22Rv1 (cell line): ENCODE measurements around the gene ISM1.

Experiments
- ZFX ChIP-seq: fragments of 450-650 bp; IDR thresholded peaks from 2 replicates; pipeline ENCODE4 v1.6.1; 2017; ENCODE audit warnings: antibody characterized with exemption, borderline replicate concordance
- TF ChIP-seq, protein P1 (sequence below): fragments of 450-650 bp; IDR thresholded peaks from 2 replicates; pipeline ENCODE4 v1.5.1; 2017; ENCODE audit warnings: mild to moderate bottlenecking

DNA sequence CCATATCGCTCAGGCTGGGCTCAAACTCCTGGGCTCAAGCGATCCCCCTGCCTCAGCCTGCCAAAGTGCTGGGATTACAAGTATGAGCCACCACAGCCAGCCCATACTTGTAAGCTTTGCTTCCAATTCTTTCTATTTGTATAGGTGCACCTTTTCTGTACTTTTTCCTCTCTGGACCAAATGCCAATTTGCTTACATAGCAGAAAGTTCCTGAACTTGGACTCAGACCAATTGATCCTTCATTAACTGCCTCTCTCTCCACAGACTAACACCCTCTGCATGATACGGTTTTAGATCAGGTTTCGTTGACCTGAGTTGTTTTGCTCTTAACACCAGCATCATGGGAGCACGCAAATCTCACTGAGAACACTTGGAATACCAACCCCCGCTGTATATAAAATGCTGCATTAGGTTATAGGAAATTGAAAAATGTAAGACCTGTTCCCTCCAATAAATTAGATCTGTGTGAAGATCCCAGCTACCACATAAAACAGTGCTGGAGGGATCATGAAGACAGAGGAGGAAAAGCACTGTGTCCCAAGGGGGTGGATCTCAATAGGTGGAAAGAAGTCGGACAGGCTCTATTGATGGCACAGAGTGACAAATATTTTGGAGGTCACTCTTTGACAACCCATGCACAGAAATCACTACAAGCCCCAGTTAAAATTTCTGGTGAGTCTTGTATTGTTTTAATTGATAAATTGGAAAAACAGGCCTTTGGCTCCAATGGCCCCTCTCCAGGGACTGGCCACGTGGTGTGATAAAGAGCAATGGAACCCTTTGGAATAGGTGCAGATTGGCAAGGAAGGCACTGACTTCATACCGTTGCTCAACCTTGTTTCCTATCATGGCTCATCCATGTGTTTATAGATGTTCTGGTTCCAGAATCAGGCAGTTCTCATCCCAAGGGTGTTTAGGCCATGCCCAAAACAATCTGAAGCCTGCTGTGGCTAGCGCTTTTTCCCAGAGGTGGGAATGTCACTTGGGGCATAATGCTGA, 51.2 kb downstream of the ISM1 start:
- TF ChIP-seq, protein P1, sequence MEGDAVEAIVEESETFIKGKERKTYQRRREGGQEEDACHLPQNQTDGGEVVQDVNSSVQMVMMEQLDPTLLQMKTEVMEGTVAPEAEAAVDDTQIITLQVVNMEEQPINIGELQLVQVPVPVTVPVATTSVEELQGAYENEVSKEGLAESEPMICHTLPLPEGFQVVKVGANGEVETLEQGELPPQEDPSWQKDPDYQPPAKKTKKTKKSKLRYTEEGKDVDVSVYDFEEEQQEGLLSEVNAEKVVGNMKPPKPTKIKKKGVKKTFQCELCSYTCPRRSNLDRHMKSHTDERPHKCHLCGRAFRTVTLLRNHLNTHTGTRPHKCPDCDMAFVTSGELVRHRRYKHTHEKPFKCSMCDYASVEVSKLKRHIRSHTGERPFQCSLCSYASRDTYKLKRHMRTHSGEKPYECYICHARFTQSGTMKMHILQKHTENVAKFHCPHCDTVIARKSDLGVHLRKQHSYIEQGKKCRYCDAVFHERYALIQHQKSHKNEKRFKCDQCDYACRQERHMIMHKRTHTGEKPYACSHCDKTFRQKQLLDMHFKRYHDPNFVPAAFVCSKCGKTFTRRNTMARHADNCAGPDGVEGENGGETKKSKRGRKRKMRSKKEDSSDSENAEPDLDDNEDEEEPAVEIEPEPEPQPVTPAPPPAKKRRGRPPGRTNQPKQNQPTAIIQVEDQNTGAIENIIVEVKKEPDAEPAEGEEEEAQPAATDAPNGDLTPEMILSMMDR, result no peak
- no peak for TF ChIP-seq ZFX
